Cortex of kidney (tissue), 1 donor: ENCODE results near the gene ZNF503.
A peak's percentile ranks its signal among the peaks of the same experiment; 100 is the strongest.

Experiments used
- DNase-seq: peaks from one replicate; lab custom pipeline; 2025; lab: John Stamatoyannopoulos, UW

ZNF503 gene, protein sequence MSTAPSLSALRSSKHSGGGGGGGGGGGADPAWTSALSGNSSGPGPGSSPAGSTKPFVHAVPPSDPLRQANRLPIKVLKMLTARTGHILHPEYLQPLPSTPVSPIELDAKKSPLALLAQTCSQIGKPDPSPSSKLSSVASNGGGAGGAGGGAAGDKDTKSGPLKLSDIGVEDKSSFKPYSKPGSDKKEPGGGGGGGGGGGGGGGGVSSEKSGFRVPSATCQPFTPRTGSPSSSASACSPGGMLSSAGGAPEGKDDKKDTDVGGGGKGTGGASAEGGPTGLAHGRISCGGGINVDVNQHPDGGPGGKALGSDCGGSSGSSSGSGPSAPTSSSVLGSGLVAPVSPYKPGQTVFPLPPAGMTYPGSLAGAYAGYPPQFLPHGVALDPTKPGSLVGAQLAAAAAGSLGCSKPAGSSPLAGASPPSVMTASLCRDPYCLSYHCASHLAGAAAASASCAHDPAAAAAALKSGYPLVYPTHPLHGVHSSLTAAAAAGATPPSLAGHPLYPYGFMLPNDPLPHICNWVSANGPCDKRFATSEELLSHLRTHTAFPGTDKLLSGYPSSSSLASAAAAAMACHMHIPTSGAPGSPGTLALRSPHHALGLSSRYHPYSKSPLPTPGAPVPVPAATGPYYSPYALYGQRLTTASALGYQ

DNA sequence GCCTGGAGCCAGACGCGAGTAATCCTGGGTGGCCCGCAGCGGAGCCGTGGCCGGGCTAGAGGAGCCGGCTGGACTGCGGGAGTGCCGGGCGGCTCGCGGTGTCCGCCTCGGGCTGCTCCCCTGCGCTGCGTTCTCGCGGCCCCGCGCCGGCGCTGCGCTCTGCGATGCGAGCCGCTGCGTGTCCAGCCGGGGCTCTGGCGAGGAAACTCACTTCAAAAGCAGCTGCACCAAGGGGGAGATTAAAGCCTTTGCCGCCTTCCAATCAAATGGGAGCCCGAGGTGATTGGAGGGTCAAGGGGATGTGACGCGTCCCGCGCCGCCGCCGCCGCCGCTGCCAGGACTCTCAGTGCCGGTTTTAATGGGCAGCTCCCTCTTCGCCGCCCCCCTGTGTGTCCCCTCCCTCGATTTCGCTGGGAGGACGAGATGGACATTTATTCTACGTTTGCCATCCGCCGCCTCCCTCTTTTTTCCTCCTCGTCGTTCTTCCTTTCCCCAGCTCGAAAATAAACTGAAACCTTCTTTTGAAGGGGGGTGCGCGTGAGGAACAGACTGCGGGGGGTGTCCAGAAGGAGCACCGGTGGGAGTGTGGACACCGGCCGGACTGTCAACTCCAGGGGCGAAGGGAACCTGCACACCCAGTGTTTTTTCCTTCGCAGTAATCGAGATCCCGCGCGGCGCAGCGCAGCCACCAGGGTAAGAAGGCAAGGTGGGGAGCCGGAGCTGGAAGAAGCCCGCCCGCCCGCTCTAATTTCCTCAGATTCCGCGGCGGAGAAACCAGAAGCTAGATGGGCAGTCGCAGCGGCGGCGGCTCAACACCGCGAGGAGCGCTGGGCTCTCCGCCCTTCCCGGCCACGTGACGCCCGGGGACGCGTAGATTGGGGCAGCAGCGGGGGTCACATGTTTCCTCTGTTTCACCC is at the start of gene ZNF503:
ZNF503 (minus strand) TSS at position 196 of the 917 bp plus-strand sequence. CDS start 345 bp downstream, outside the sequence.
- DNase-seq, result peak; percentile 38

- no peak for DNase-seq
Measured at GRCh38 chr10:75450644-75451640, 49.4 kb upstream of the ZNF503 start.

DNA sequence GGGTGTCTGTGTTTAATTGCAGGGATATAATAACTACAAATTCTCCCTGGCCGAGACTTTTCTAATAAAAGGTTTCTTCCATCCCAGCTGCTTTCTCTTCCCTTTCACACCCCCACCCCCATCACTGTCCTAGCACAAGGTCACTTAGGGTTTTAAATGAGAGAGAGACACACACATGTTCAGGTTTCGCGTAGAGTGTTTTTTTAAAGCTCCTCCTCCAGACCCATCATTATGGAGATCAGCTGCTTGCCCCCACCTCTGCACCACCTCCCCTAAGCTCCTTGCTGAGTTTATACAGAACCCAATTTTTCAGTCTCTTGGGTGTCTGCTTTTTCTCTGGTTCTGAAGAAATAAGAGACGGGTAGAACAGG is 48.5 kb upstream of the ZNF503 start:
- no peak for DNase-seq

DNA sequence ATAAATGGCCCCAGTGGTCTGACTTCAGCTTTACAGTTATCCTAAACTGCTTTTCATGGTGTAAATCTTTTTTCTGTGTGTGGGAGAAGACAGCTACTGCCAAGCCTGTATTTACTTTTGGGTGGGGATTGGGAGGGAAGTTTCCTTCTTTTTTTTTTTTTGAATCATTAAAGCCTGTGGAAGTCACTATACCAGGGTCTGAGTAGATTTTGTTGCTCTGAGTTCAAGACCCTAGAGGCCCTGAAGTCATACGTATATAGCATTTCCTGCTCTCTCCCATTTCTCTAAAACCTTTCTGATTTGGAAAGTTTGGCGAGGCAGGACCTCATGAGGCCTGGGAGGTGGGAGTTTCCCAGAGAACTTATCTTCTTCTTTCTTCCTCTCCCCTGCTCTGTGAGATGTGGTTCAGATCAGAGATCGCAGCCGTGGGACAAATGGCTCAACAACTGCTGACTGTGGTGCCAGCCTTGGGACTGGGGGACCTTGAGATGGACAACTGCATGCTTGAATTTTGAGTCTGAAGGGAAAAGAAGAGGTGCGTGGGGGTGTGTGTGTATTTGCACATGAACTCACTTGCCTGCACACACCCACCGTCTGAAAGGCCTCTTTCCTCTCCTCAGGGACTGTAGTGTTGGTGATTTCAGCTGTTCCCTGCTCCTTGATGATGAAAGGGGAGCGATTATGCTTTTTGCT is 48.0 kb upstream of the ZNF503 start:
- DNase-seq, result no peak

DNA sequence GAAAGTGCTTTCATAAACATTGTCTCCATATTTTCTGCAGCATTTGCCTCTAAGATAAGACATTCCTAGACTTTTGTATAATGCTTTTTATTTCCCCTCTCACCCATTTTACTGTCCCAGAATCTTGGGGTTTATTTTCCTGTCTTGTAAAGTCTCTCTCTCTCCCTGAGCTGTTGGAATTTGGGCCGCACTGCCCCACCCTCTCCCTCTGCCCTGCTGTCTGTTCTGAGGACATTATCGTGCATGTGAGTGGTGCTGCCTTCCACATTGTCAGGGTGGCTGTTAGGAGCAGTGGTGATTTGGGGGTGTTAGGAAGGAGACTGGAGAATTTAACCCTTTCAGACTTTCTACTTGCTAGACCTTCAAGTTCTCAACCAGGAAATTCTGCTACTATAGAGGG is 46.6 kb upstream of the ZNF503 start:
- no peak for DNase-seq

DNA sequence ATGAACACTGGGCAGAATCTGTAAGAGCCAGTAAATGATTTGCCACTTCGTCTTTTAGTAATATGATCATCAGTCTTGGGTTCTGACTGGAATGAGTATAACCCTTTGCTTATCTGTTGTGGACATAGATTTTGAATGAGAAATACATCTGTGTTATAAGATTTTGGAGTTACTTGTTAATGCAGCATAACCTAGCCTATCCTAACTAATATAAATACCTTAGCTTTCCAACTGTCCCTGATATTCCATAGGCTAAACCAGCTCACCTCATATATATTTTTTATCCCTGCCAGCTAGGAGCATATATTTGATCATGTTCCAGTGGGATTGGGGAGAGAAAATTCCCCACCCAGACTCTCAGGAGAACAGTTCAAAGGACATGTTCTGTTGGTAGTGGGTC is 44.9 kb upstream of the ZNF503 start:
- no peak for DNase-seq

- DNase-seq, result no peak
Measured at GRCh38 chr10:75444781-75445386, 43.3 kb upstream of the ZNF503 start.

GRCh38 chr10:75443362-75443761 is 41.8 kb upstream of the ZNF503 start:
- no peak for DNase-seq

DNA sequence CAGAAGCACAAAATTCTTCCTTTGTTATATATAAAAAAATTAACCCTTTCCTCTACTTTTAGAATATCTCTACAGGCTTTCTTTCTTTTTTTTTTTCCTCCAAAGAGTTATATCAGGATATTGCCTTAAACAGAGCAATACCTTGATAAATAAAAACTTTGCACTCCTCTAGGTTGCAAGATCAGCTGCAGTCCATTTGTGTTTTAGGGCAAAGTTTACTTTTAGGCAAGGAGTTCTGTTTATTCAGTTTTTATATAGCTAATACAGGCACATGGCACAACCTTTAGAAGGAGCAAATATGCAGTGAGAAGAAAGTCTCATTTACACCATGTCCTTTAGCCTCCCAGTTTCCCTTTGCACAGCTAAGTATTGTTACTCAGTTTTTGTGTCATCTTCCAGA is 40.1 kb upstream of the ZNF503 start:
- DNase-seq, result no peak

GRCh38 chr10:75441196-75441595 is 39.6 kb upstream of the ZNF503 start:
- no peak for DNase-seq

GRCh38 chr10:75440271-75440793 is 38.8 kb upstream of the ZNF503 start:
- no peak for DNase-seq

DNA sequence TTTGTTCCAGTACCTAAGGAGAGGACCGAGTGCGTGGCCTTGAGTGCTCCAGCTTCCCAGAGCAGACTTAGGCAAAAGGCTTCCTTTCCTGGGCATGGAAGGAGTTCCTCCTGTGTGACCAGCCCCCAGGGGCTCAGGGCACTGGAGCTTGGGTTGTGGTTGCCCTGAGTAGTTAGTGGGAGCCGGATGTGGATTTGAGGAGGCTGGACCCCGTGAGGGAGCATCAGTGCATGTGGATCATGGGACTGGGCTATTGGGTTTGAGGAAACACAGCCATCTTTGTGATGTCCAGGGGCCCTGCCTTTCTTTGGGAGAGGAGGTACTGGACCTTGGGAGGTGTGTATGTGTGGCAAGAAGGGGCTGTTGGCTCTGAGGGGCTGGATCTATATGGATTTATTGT is 38.2 kb upstream of the ZNF503 start:
- DNase-seq, result no peak

DNA sequence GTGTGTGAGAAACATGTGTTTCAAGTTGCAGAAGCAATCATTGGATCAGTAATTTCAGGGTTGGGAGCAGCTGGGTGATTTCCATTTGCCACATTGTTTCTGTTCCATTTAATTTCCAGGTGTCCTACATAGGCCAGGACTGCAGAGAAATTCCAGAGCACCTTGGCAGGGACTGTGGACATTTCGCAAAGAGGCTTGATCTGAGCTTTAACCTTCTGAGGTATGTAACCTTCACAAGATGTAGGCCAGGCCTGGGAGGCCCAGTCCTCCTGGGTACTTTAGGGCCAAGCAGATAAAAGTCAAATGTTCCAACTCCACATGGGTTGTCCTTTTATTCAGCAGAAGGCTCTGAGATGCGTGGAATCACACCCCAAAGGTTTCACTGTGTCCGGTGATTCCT is 36.7 kb upstream of the ZNF503 start:
- DNase-seq, result no peak

DNA sequence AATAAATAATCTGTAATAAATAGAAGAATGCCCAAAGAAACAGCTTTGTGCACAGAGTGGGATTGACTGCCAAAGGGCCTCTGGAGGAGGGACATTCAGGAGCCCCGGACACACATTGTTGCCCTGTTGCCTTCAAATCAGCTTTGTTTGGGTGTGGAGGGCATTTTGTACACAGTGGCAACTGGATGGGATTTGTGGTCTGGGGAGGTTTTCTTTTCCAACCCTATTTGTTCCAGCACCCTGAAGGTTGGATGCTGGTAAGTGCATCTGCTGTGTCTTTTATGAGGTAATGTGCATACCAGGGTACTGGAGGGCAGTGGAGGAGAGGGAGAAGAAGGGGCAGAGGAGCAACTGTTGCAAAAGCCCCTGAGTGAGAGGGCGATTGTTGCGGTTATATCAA is 36.1 kb upstream of the ZNF503 start:
- no peak for DNase-seq

GRCh38 chr10:75436896-75437295 is 35.3 kb upstream of the ZNF503 start:
- DNase-seq, result no peak

DNA sequence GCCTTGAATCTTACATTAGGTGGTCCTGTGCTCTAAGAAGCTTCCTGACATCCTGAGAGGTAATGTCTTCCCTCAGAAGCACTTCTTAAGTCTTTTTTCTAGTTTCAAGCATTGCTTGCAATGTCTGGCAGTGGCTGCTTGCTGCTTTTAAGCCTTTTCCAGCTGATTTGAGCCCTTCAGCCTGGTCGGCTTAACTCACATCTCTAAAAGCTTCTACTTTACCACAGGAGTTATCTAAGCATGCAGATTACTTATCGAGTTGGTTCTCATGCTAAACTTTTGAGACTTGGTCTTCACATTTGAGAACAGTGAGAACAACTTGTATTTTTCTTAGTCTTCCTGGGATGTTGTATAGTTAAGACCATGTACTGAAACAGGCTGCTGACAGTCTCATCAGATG is 33.7 kb upstream of the ZNF503 start:
- no peak for DNase-seq

GRCh38 chr10:75434291-75434690 is 32.7 kb upstream of the ZNF503 start:
- DNase-seq, result no peak

DNA sequence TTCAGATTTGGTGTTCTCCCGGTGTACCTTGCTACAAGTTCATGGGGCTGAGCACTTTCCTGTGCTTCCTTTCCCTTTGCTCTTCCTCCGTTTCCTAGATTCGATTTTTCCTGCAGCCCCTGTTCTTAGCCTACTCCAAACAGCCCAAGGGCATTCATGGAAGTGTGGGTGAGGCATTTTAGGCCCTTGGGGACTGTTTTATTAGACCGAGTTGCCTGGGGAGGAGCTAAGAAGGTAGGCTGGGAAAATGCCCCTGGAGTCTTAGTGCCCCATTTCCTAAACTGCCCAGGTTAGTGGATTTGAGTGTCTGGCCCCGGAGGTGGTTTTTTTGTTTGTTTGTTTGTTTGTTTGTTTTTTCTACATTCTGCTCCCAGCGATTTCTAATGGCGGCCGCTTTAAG is 31.7 kb upstream of the ZNF503 start:
- DNase-seq, result no peak

DNA sequence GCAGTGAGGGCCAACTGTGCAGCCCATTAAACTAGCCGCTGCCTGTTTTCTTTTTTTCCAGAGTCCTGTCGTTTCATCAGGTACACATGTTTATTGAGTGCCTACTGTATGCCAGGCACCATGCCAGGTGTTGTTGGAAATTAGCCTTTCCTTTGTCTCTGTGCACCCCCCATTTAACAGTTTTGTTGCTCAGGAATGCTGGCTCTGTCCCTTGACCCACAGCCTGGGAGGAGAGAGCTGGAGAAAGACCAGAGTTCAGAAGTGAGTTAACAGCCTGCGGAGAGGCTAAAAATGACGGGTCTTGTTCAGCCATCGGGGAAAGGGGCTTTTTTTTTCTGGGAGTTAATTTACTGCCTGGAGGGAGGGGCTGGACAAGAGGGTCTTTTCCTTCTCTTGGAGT is 31.2 kb upstream of the ZNF503 start:
- DNase-seq, result no peak

GRCh38 chr10:75432176-75432575 is 30.6 kb upstream of the ZNF503 start:
- no peak for DNase-seq
